GM21576 (cell line): ENCODE measurements around the gene CEP104.
"Not testable (repeated sequence)": the region's sequence is repeated elsewhere in the genome, so short reads cannot be mapped to it uniquely, and the experiment has no call there.

Source experiments
- ATAC-seq: cut with Tn5 transposase; IDR thresholded peaks from one replicate; pipeline ENCODE4 v1.9.1; 2021; ENCODE audit warnings: mild to moderate bottlenecking, moderate library complexity; ENCODE audit not compliant: unreplicated experiment

Gene CEP104

GRCh38 chr1:3828391-3828790, 28.6 kb downstream of the CEP104 start:
- no peak for ATAC-seq

GRCh38 chr1:3827813-3828307, 29.2 kb downstream of the CEP104 start:
- no peak for ATAC-seq

GRCh38 chr1:3825356-3825755, 31.7 kb downstream of the CEP104 start:
- ATAC-seq, result no peak

DNA sequence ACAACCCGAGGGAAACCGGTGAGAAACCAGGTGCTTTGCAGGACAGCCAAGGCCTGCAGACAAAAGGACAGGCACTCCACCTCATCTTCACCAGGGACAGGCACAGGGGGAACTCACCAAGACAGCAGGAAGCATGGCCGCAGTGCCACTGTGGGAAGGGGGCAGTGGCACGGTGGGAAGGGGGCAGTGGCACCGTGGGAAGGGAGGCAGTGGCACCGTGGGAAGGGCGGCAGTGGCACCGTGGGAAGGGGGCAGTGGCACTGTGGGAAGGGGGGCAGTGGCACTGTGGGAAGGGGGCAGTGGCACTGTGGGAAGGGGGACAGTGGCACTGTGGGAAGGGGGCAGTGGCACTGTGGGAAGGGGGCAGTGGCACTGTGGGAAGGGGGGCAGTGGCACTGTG, 32.4 kb downstream of the CEP104 start:
- ATAC-seq, result no peak

DNA sequence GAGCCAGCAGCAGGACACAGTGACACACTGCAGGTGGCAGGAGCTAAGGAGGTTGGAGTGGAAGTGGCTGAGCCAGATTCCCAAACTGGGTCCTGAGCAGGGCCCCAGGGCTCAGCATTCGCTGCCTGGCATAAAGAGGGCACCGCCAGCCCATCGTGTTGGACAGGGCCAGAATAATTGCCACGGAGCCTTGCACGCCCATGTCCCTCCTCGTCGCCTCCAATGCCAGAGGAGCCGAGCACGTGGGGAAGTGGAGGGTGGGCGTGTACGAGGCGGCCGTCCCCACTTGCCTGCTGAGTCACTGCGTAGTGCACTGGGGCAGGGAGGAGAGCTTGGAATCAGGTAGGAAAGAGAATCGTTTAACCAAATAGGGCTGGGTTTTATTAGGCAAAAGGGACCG, 34.6 kb downstream of the CEP104 start:
- ATAC-seq, result no peak

- ATAC-seq, result no peak
Observed at GRCh38 chr1:3821908-3822307, 35.1 kb downstream of the CEP104 start.

GRCh38 chr1:3821447-3821846, 35.6 kb downstream of the CEP104 start:
- ATAC-seq, result no peak

DNA sequence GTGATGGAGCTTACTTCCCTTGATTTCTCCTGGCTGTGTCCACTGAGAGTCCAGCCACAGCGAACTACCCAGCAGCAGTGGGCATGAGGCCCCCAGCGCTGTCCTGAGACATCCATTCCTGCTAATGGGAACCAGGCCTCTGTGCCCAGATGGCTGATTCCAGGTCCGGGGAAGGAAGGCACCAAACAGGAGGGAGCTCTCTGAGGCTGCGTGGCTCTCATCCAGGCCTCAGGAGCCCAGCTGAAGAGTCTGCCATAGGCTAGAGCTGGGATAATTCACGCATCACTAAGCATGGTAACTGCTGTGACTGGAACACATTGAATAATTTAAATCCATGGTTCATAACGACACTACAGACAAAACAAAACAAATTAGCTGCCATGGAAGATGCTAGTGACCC, 36.0 kb downstream of the CEP104 start:
- no peak for ATAC-seq

DNA sequence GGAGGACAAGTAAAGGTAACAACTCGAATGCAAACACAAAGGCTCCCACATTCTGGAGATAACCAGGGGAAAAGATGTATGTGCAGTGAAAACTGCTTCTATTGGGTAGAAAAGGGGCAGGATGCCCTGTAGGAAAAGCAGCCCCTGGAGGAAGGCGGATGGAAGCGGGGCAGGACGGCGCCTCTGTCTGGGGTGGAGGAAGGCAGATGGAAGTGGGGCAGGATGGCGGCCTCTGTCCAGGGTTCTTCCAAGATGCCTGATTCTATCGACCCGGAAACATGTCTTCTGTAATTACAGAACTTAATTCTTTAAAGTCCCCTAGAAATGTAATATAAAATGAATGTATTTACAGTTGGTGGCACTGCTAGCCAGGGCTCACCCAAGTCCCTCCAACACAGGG, 36.7 kb downstream of the CEP104 start:
- no peak for ATAC-seq

DNA sequence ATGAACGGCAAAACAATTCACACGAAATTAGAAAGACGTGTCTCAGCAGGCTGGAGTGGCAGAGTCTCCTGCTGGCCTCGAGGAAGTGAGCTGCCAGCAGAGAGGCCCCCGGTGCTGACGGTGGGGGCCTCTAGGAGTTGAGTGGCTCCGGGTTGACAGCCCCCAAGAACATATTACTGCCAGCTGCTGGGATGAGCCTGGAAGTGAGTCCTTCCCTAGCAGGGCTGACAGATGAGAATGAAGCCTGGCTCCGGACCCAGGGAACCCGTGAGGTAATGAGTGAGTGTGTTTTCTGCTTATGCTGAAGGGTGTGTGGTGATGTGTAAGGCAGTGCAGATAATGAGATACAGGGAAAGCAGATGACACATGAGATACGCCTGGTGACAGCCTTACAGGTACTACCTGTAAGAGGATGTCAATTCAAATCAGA, 37.2 kb downstream of the CEP104 start:
- no peak for ATAC-seq

DNA sequence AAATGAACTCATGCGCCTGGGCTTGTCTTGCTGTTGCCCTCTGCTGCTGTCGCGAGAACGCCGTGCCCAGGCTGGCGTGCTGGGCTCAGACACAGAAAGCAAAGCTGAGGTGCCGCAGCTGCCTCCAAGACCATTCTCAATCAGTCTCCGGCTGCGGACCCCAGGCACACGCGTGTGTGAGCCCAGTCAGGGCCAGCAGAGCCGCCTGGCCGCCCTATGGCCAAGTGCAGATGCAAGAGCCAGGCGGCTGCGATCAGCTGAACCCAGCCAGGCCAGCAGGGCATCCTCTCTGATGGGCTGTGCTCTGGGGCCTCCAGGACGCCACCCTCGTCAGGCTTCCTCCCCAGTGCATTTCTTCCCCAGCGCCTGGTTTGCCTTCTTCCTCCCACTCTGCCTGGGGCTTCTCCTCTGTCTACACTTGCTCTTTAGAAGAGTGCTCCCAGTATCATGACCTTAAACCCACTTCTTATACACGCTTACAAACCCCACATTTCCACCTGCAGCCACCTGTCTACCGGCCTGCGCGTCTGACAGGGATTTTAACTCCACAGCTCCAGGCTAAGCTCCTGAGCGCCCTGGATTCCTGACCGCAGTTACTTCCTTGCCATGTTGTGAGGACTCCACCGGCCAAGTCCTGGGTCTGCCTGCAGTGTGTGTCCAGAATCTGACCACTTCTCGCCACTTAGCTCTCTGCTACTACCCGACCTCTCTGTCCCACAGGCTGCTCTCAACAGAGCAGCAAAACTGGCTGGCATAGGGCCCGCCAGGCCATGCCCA, 39.0 kb downstream of the CEP104 start:
- ATAC-seq, result no peak

DNA sequence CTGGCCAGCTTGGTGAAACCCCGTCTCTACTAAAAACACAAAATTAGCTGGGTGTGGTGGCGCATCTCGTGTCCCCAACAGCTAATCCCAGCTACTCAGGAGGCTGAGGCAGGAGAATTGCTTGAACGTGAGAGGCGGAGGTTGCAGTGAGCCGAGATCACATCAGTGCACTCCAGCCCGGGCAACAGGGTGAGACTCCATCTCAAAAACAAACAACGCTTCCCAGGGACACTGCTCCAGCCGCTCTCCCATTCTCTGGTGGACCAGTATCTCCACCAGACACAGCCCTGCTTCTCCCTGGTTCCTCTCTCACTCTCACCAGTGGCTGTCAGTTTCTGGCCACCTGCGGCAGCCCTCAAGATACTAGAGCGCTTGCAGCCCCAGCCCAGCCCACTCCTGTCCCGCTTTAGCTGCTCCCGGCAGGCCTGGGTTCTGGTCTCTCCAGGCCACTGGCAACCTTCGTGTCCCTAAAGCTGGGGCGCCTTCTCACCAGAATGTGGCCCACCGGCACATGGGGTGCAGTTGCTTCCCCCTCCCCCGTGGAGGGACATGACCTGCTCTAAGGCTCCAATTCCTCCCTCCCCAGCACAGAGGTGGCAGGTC, 39.8 kb downstream of the CEP104 start:
- no peak for ATAC-seq

DNA sequence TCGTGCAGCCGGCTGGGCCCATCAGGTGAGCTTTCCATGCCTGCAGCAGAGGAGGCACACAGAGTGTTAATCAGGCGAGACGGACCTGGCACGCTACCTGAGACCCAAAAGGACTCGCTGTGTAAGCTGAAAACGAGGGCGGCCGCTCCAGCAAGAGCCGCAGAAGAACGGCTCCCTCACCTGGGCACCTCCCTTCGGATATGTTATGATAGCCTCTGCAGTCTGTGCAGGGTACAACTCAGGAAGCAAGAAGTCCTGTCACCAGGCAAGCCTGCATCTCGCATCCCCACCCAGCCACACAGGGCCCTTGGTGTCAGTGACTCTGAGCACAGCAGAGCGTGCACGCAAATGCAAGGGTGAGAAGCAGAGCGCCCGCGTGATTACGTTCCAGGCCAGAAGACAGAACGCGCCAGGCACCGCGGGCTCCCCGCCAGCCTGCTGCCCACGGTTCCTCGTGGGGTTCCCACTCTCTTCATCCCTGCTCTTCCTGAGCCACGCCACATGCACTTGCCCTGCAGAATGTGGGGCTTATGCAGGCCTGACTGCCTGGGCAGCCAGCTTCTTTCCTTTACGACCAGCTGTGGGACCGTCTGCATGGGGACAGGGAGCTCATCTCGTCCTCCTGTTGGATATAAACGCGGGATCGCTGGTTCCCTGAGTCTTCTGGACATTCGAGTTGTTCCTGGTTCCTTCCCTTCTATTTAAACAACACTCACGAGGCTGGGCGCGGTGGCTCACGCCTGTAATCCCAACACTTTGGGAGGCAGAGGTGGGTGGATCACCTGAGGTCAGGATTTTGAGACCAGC, 40.5 kb downstream of the CEP104 start:
- ATAC-seq, result no peak

DNA sequence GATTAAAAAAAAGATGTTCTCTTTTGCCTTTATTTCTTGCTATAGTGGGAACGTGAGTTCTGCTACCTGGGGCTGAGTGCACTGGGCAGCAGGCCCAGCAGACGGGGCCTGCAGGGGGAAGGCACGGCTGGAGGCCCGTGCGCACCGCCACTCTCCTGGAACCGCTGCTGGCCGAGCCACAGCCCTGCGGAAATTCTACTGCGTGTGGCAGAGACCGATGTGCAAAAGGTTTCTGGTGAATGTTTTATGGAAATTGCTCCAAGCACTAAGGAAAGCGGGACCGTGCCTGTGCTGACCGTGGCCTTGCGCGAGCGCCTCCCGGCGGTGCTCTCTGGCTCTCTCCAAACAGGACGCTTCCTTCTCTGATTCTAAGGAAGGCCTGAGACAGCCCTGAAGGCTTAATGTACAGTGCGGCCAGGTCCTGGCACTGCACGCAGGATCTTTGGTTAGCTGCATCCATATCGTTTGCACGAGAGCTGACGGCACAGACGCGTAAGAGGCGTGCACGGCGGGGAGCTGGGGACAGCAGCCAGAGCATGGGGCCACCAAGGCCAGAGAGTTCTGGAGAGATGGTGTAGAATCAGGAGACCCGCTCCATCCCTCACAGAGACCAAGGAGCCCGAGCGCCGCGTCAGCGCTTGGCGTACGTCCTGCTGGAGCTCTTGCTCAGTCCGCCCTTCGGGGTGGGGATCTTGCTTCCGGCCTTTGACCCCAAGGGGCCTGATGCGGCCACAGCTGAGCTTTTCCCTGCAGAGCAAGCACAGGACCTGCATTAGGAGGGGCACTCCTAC, 42.0 kb downstream of the CEP104 start:
- ATAC-seq, result no peak

DNA sequence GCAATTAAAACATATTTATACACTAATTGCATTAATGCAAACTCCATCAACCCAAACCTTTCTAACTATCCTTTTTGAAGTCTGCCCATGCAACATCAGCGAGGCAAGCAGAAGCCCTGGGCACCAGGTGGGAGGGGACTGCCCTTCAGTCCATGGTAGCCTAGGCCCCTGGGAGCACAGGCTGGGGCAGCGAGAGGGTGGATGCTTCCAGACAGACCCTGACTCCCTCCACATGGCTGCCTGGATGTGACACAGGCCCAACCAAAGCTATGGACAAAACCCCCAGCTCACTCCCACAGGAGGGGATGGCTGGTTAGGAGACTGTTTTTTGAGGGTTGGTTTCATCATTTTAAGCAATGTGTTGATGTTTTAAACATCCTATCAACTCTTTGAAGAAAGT, 42.9 kb downstream of the CEP104 start:
- ATAC-seq, result no peak

DNA sequence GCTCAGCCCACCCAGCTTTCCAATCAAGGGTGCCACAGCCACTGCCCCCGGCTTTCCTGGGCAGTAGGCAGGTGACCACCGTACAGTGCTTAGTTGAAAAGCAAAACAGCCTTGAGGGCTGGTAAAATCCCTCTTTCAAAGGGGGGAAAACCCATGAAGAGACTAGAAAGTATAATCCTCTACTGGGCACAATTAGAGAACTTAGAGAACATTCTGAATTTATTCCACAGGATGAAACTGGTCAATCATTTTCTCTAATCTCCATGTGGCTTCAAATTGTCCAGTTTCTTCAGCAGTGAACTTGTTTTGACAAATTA, 45.5 kb downstream of the CEP104 start:
- no peak for ATAC-seq

GRCh38 chr1:3810149-3810761, 46.8 kb downstream of the CEP104 start:
- not testable (repeated sequence) for ATAC-seq

- no peak for ATAC-seq
Observed at GRCh38 chr1:3809680-3810079, 47.3 kb downstream of the CEP104 start.

- no peak for ATAC-seq
Observed at GRCh38 chr1:3807769-3808168, 49.2 kb downstream of the CEP104 start.

DNA sequence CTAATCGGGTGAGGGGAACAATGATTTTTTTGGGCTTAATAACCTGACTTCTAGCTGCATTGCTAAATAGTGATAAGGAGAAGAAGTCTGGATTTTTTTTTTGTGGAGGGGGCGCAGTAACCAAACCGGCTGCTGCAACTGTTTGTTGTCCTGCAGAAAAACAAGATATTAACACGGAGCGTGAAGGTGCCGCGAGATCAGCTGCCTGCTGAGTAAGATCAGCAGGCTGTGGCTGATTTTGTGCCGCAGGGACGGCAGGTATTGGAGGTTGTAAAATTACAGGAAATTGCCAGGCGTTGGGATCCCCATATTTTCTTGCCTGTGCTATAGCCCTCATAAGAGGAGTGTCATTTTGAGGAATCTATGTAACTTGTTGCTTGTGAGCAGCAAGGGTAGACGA, 52.0 kb downstream of the CEP104 start:
- no peak for ATAC-seq

DNA sequence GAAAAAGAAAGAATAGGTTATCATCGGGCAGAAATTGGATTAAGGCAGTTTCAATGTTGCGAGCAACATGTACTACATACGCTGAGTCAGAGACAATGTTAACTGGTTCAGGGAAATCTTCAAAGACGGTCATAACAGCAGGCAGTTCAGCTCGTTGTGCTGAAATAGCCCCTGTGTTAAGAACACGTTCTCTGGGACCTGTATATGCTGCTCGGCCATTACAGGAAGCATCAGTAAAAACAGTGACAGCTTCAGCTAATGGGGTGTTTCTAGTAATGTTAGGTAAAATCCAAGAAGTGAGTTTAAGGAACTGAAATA, 52.4 kb downstream of the CEP104 start:
- ATAC-seq, result not testable (repeated sequence)
